ENCODE data around the gene PCDH12. TPM values are rescaled to one million over a fixed set of nuclear protein-coding genes. Genes with fewer than 3 reads are reported as not detected.

The PCDH12 gene
- total RNA-seq, 1 experiment from 2014 or later = 0.02 TPM

DNA sequence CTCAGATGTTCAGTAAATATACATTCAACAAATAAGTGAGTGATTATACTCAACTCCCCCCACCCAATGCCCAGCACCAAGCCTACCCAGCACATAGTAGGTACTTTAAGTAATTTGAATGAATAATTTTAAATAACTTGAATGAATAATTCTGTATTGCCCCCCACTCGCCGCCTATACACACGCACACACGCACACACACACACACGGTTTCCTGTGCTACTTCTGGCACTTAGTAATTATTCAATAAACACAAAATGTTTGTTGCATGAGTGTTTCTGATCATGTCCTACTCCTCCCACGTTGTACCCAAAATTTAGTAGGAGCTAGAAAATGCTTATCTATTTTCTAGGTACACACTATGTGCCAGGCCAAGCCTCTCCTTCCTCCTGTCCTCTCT lies 16.2 kb downstream of the PCDH12 start:
- RAD21 ChIA-PET (ENCODE audit: low non-redundant PET in 1 of 2, low total read pairs in 2 of 2, uncharacterized antibody in 2 of 2, unreplicated experiment in 2 of 2) = no interaction called here
- Histone ChIP-seq H3K4me1 (ENCODE audit: control insufficient read depth in 1 of 2, insufficient read depth in 2 of 2, low read length in 2 of 2) (peaks cover 5 to 17% of the 10 kb centered on the region in 2 experiments; a peak in 3 of 4 replicates), H3K9ac (ENCODE audit: low read length) (no peak overlapping the region), H3K79me2 (ENCODE audit: insufficient read depth, low read length) (no peaks in the 10 kb centered on the region), H4K20me1 (ENCODE audit: insufficient read depth) (no peaks in the 10 kb centered on the region), H3K4me3 (replicated peaks in 1 of 2; ENCODE audit: low read depth in 1 of 2, low read length in 2 of 2) (no peak overlapping the region), H3K4me2 (ENCODE audit: low read length) (peak overlapping the region; percentile 39; the same call in 1 of the 2 replicates), H2AFZ (ENCODE audit: low read depth, low read length, poor library complexity, severe bottlenecking) (no peak overlapping the region), H3K36me3 (ENCODE audit: control insufficient read depth in 1 of 2, insufficient read depth in 2 of 2, low read length in 2 of 2) (peaks cover 13 to 14% of the 10 kb centered on the region in 2 experiments), H3K27ac (ENCODE audit: low read depth, low read length) (no peak overlapping the region), H3K9me3 (ENCODE audit: control insufficient read depth in 1 of 2, insufficient read depth in 1 of 2, low read depth in 1 of 2, low read length in 2 of 2) (no peaks in the 10 kb centered on the region), H3K9me2 (ENCODE audit: insufficient read depth) (no peaks in the 10 kb centered on the region), H3K27me3 (ENCODE audit: insufficient read depth, low read length) (no peaks in the 10 kb centered on the region)
- DNase-seq (ENCODE audit: low read depth, low spot score) (no peak), ATAC-seq (no peak)
- TF ChIP-seq JUND (IDR thresholded peaks at IDR 0.05) (no peak), SRF (IDR thresholded peaks at IDR 0.05; ENCODE audit: low read depth) (no peak), MAX (IDR thresholded peaks at IDR 0.05) (no peak), CBX3 (IDR thresholded peaks at IDR 0.05; ENCODE audit: low read depth) (no peak), ZBTB33 (IDR thresholded peaks at IDR 0.05; ENCODE audit: extremely low read depth, insufficient replicate concordance, low read length) (no peak), ZNF274 (IDR thresholded peaks at IDR 0.05; ENCODE audit: low read depth, low read length) (no peak), RAD21 (IDR thresholded peaks at IDR 0.05; ENCODE audit: low read depth) (no peak), EZH2 (IDR thresholded peaks at IDR 0.05) (no peak), EGR1 (IDR thresholded peaks at IDR 0.05; ENCODE audit: low read depth) (no peak), POLR2A (IDR thresholded peaks at IDR 0.05; ENCODE audit: borderline replicate concordance, extremely low read depth, insufficient read depth, insufficient read length) (no peak), REST (IDR thresholded peaks at IDR 0.05; ENCODE audit: low read depth) (no peak)
- TF ChIP-seq, protein P1, sequence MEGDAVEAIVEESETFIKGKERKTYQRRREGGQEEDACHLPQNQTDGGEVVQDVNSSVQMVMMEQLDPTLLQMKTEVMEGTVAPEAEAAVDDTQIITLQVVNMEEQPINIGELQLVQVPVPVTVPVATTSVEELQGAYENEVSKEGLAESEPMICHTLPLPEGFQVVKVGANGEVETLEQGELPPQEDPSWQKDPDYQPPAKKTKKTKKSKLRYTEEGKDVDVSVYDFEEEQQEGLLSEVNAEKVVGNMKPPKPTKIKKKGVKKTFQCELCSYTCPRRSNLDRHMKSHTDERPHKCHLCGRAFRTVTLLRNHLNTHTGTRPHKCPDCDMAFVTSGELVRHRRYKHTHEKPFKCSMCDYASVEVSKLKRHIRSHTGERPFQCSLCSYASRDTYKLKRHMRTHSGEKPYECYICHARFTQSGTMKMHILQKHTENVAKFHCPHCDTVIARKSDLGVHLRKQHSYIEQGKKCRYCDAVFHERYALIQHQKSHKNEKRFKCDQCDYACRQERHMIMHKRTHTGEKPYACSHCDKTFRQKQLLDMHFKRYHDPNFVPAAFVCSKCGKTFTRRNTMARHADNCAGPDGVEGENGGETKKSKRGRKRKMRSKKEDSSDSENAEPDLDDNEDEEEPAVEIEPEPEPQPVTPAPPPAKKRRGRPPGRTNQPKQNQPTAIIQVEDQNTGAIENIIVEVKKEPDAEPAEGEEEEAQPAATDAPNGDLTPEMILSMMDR (IDR thresholded peaks at IDR 0.05 in 2 of 3, conservative IDR thresholded peaks at IDR 0.05 in 1 of 3; ENCODE audit: borderline replicate concordance in 1 of 3, insufficient read depth in 1 of 3, low read depth in 2 of 3, low read length in 2 of 3) = no peak
- POLR2A ChIA-PET = interaction anchor here (0.9 to 2.1 kb wide), 2 partner anchors 18 kb away, joined by 6 to 7 read pairs; partner anchors contain the start of gene DELE1
- BruUV-seq (replicated peaks) = no TSS peak
- intact Hi-C loops (cut with micrococcal nuclease) = no loop called here
- CTCF ChIA-PET = interaction anchor here (0.8 to 3.6 kb wide), 3 partner anchors 19 to 63 kb away, joined by 4 to 19 read pairs (median 5); partner anchors contain the start of gene RNF14

All from HCT116 (cell line).